T-helper 2 cell (primary cell): ENCODE measurements around the gene DNAJC27.
A peak's percentile ranks its signal among the peaks of the same experiment; 100 is the strongest.
"Not testable (repeated sequence)": the region's sequence is repeated elsewhere in the genome, so short reads cannot be mapped to it uniquely, and the experiment has no call there.

Experiments
- DNase-seq, 5 experiments: peaks; one replicate each; pipeline versions ENCODE4 v3.0.0 to v3.0.0-alpha.2; 2012 to 2022
- total RNA-seq, 2 donors: gene quantifications; one replicate each; lab custom pipeline; 2026; lab: John Stamatoyannopoulos, UW

Gene DNAJC27
- 27.7 to 29.9 reads per million in 2 donors for total RNA-seq

DNA sequence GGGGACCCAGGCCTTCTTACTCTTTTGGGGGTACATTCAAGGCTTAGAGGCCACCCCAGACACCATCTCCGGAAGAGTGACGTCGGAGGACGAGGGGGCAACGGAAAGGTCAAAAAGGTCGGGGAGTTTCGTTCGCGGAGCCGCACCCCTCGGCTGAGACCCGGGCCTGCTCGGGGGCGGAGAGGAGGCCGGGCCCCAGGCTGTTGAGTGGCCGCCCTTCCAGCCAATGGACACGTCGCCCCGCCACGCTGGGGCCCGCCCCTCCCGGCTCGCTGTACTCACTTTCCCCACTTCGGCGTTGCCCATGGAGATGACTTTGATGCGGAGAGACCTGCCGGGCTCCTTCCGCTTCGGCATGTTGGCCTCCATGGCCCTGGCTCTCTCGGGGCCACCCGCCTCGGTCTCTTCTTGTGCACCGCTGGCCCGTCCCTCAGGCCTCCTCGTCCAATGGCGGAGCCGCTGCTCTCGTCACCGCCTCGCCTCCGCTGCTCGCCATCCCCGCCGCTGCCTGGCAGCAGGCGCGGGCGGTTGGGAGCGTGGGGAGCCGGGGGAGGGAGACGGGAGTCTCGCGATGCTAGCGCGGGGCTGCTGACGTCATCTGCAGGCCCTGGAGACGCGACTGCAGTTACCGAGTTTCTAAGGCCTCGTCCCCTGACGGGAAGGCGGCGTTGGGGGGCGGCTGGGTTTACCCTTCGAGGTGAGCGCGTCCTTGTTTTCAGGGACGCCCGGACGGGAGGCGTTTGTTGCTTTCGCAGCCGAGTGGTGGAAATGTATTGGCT is at the start of gene DNAJC27:
TSS of gene DNAJC27 (minus strand) at position 420 of the 779 bp plus-strand sequence. CDS start at position 369, 51 bp downstream.
- DNase-seq = peak; percentile 93 to 99 (median 97)

DNA sequence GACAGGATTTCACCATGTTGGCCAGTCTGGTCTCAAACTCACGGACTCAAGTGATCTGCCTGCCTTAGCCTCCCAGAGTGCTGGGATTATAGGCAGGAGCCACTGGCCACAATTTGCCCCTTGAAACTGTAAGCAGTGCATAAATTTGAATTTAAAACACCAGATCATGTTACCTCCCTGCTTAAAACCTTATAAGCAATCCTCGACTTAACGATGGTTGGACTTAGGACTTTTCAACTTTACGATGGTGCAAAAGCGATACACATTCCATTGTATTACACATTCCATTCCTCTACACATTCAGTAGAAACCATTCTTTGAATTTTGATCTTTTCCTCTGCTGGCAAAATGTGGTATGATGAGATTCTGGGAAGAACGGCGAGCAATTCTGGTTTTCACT is 46.9 kb upstream of the DNAJC27 start:
- no peak for DNase-seq

DNA sequence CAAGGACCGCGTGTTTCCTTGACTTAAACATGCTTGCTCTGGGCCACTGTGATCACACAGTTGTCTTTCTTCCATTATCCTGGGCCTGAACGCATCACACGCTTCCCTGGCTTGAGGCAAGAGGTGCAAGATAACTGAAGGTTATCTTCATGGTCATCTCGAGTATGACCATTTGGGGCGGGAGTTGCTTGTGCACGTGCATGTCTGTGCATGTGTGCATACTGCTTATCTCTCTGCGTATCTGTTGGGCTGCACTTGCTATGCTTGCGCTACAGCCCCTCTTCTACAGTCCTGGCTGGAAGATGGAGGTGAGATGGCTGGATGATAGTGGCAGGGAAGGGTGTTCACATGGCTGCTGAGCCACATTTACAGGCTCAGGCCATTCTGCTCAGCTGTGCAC is 42.9 kb upstream of the DNAJC27 start:
- DNase-seq = no peak

DNA sequence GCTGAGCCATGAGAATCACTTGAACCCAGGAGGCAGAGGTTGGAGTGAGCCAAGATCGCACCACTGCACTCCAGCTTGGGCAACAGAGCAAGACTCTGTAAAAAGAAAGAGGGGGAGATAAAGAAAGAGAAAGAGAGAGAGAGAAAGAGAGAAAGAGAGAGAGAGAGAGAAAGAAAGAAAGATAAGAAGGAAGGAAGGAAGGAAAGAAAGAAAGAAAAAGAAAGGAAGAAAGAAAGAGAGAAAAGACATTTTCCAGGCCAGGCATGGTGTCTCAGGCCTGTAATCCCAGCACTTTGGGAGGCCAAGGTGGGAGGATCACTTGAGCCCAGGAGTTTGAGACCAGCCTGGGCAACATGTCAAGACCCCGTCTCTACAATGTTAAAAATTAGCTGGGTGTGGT is 39.6 kb upstream of the DNAJC27 start:
- DNase-seq = not testable (repeated sequence)

GRCh38 chr2:25009954-25010353 is 38.2 kb upstream of the DNAJC27 start:
- DNase-seq = no peak

DNA sequence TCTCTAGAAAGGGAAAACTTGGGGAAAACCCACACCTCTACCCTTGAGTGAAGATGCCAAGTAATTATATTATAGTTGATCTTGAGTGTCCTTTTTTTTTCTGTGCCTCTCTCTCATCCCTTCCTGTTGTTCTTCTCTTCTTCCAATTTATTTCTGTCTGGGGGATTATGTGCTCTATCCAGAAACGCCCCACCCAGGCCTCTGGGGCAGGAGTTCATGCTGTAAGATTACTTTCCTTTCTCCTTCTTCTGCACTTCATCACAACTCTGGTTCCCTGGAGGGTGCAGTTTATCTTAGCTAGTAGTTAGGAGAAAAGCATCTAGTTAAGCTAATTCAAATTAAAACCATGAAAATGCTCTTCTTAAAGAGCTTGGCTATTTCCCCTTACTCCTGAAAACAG is 30.3 kb upstream of the DNAJC27 start:
- no peak for DNase-seq

- DNase-seq = no peak
These were observed 29.5 kb upstream of the DNAJC27 start for GRCh38 chr2:25001325-25001637.

DNA sequence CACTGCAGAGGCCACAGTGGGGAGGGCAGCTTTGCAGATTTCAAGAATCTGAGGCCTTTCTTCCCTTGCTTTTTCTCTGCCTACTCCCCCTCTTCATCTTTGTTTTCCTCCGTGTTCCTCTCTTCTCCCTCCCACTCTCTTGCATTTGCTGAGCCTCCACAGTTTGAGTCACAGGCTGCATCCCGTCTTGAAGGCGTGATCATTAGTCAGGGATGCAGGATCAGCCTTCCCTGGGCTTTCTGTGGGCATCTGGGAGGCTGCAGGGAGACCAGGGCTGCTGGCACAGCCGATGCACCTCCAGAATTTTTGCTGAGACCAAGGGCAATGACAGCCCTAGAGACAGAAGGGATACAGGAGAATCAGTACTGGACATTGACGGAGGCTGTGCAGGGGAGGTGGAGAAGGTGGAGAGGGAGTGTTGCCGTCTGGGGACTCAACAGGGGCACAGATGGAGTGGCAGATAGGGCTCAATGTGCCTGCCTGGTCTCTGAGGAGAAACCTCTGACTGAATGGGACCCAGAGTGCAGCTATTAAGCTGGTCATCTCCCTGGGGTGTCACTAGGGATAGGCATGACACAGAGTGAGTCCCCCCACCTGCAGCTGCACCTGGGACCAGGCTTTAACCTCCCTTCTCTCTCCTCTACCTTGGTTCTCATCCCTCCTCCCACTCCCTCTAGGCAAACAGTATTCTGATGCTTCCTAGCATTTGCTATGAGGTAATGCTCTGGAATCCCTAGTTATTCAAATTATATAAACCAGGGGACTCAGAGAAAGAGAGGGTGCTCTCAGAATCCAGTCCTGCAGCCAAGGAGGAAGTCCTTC is 29.0 kb upstream of the DNAJC27 start:
- no peak for DNase-seq

DNA sequence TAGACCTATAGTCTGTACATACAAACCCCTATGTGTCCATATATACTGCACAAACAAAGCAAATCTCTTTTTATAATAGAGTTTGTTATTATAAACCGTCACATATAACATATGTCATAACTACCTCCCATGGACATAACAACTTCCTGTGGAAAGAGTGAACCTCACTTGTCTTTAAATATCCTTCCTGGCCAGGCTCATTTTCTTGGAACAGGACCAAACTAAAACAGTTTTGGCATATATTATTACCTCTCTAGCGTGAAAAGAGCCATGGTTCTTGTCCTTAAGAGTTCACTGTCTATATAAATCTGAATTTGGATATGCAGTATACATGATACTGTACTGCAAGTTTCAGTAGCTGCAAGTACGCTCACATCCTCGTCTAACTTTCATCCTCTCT is 28.3 kb upstream of the DNAJC27 start:
- no peak for DNase-seq

DNA sequence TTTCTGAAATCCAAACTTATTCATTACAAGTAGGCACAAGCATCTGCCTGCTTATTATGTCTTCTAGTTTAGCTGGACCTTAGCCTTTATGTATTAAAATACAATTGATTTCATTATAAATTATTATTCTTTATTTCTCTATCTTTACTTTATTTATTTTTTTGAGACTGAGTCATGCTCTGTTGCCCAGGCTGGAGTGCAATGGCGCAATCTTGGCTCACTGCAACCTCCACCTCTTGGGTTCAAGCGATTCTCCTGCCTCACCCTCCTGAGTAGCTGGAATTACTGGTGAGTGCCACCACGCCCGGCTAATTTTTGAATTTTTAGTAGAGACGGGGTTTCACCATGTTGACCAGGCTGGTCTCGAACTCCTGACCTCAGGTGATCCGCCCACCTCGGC is 27.3 kb upstream of the DNAJC27 start:
- DNase-seq = not testable (repeated sequence)

GRCh38 chr2:24994146-24994724 is 22.5 kb upstream of the DNAJC27 start:
- DNase-seq = no peak

DNA sequence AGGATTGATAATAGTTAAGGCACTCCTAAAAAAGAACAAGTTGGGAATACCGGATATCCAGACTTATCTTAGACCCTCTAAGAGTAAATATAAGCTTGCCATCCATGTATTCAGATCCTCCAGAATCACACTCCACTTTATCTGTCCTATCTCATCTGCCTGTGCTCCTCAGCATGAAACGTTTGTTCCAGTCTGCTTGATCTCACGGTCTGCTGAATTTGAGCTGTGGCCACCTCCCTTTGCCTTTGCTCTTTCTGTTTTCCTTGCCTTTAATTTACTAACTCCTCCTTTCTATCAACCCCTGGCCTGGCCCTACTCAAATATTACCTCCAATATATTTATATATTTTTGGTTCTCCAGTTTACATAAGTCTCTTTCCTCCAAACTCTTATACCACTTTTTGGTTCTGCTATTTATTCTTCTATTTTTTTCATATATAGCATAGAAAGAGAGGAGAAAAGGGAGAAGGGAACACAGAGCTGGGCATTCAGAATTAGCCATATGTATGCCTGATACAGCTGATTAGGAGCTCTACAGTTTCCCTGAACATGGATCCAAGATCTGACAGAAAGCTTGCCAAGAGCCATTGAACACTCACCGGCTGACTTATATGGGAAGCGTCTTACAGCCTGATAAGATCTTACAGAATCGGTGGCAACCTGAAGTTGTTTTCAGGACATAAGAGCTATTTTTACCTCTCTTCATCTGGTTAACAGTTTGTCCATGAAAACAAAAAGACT is 21.8 kb upstream of the DNAJC27 start:
- DNase-seq = no peak

DNA sequence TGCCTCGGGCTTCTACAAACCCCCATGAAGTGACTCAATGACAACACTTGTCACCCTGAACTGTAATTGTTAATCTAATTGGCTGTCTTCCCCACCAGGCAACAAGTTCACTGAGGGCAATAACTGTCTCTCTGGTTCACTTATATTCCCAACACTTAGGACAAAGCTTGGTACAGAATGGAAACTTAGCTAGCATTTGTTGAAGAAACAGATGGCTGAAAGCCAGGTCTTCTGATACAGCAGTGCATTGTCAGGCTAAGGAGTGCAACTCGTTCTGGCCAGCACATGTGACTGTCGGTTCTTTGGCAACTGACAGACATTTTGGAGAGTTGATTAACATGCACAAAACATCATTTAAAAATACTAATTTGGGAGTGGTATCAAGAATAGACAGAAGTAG is 14.6 kb upstream of the DNAJC27 start:
- DNase-seq = no peak

- no peak for DNase-seq
These were observed 13.8 kb upstream of the DNAJC27 start for GRCh38 chr2:24985511-24985910.

DNA sequence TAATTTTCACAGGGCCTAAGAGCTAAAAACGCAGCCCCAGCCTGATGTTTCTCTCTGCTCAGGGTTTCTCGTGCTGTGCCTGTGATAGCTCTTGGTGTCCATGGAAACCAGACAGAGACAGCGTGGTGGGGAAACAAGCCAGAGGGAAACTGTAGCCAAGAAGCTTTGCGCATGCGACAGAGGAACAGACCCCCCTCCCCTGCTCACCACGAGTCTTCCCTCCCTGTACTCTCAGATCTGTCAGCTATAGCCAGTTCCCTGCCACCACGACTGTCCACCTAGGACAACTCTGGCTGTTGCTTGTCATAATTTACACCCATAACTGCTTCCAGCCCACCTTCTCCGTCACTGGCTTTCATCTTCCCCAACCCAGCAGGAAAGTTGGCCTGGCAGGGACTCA is 13.2 kb upstream of the DNAJC27 start:
- DNase-seq = no peak

- DNase-seq = no peak
These were observed 9.8 kb upstream of the DNAJC27 start for GRCh38 chr2:24981411-24982136.

DNA sequence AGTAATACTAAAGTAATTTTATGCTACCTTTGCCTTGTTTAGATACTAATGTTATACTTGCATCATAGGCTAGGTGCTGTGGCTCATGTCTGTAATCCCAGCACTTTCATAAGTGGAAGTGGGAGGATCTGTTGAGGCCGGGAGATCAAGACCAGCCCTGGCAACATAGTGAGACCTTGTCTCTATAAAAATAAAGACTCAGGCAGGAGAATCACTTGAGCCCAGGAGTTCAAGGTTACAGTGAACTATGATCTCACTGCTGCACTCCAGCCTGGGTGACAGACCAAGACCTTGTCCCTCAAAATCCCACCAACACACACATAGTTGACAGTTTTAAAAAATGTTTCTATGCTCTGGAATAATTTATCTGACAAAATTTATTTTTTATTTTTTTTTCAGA is 6.9 kb upstream of the DNAJC27 start:
- no peak for DNase-seq

GRCh38 chr2:24977631-24978030 is 5.9 kb upstream of the DNAJC27 start:
- no peak for DNase-seq

GRCh38 chr2:24973812-24974211 is 2.1 kb upstream of the DNAJC27 start:
- no peak for DNase-seq

- DNase-seq = peak in 3 of 5 experiments; percentile 7 to 67 (median 26)
These were observed 683 bp upstream of the DNAJC27 start for GRCh38 chr2:24972315-24972961.

DNA sequence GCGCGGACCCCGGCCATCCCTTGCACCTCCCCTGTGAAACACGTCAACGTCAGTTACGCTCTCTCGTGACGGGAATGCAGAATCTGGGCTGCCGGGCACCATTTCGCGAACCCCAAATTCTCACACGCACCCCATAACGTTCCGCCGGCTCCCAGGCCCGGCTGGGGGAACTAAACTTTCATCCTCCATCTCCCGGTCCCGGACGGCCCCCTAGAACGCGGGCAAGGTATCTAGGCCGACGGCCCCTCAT is 544 bp downstream of the DNAJC27 start:
- peak in 1 of 5 experiments; percentile 70 for DNase-seq
